Trophoblast cell (in vitro differentiated cells and primary cell): ENCODE data around the gene PRDM10.
"Not testable (repeated sequence)": the region's sequence is repeated elsewhere in the genome, so short reads cannot be mapped to it uniquely, and the experiment has no call there.

Source experiments
- DNase-seq, 2 donors: peaks; one replicate each; pipeline ENCODE4 v3.0.0-alpha.2; 2016
- H2AFZ ChIP-seq: 2 replicates; pipeline ENCODE4 v1.6.1; 2013; ENCODE audit warnings: low read length, moderate library complexity, mild to moderate bottlenecking; ENCODE audit not compliant: insufficient read depth, poor library complexity
- H2AK5ac ChIP-seq: 2 replicates; pipeline ENCODE4 v1.6.1; 2013; ENCODE audit warnings: mild to moderate bottlenecking, low read length
- H2BK120ac ChIP-seq: 2 replicates; pipeline ENCODE4 v1.6.1; 2013; ENCODE audit warnings: low read length, mild to moderate bottlenecking, moderate library complexity; ENCODE audit not compliant: insufficient read depth, poor library complexity
- H2BK12ac ChIP-seq: 2 replicates; pipeline ENCODE4 v1.6.1; 2013; ENCODE audit warnings: mild to moderate bottlenecking, low read length, moderate library complexity
- H2BK5ac ChIP-seq: 2 replicates; pipeline ENCODE4 v1.6.1; 2013; ENCODE audit warnings: low read length, low read depth, moderate library complexity, mild to moderate bottlenecking; ENCODE audit not compliant: poor library complexity
- H3K14ac ChIP-seq: 2 replicates; pipeline ENCODE4 v1.6.1; 2013; ENCODE audit warnings: mild to moderate bottlenecking, low read length
- H3K18ac ChIP-seq: 2 replicates; pipeline ENCODE4 v1.6.1; 2013; ENCODE audit warnings: mild to moderate bottlenecking, low read length
- H3K23ac ChIP-seq: 2 replicates; pipeline ENCODE4 v1.6.1; 2013; ENCODE audit warnings: low read length
- H3K27ac ChIP-seq: 2 replicates; pipeline ENCODE4 v1.5.1; 2013; ENCODE audit warnings: low read depth, mild to moderate bottlenecking, inconsistent platforms, low read length, moderate library complexity
- H3K27me3 ChIP-seq: 2 replicates; pipeline ENCODE4 v1.6.1; 2013; ENCODE audit warnings: inconsistent platforms, mild to moderate bottlenecking, low read length, moderate library complexity; ENCODE audit not compliant: insufficient read depth
- H3K36me3 ChIP-seq, 2 experiments: 1 replicate in 1 of 2; 2 replicates in 1 of 2; pipeline ENCODE4 v1.6.1; 2013; ENCODE audit warnings: low read length in 2 of 2, mild to moderate bottlenecking in 2 of 2, moderate library complexity in 1 of 2; ENCODE audit not compliant: insufficient read depth in 2 of 2, control insufficient read depth in 1 of 2
- H3K4ac ChIP-seq: 2 replicates; pipeline ENCODE4 v1.6.1; 2013; ENCODE audit warnings: low read depth, mild to moderate bottlenecking, low read length, moderate library complexity
- H3K4me1 ChIP-seq, 2 experiments: 1 replicate in 1 of 2; 2 replicates in 1 of 2; pipeline ENCODE4 v1.6.1; 2013; ENCODE audit warnings: low read length in 2 of 2, mild to moderate bottlenecking in 2 of 2, moderate library complexity in 1 of 2; ENCODE audit not compliant: insufficient read depth in 2 of 2, control insufficient read depth in 1 of 2
- H3K4me2 ChIP-seq: 2 replicates; pipeline ENCODE4 v1.6.1; 2013; ENCODE audit warnings: inconsistent platforms, mild to moderate bottlenecking, low read length, moderate library complexity
- H3K4me3 ChIP-seq: 2 replicates; pipeline ENCODE4 v1.5.1; 2013; ENCODE audit warnings: mild to moderate bottlenecking, low read depth, low read length, inconsistent platforms
- H3K79me1 ChIP-seq: one replicate; pipeline ENCODE4 v1.6.1; 2013; ENCODE audit warnings: low read length
- H3K79me2 ChIP-seq: 2 replicates; pipeline ENCODE4 v1.6.1; 2013; ENCODE audit warnings: low read length, mild to moderate bottlenecking; ENCODE audit not compliant: control insufficient read depth, insufficient read depth, poor library complexity
- H3K9ac ChIP-seq: 2 replicates; pipeline ENCODE4 v1.6.1; 2013; ENCODE audit warnings: mild to moderate bottlenecking, low read length
- H3K9me3 ChIP-seq: 2 replicates; pipeline ENCODE4 v1.6.1; 2013; ENCODE audit warnings: low read depth, mild to moderate bottlenecking, control low read depth, inconsistent platforms, low read length; ENCODE audit not compliant: insufficient read depth
- H4K12ac ChIP-seq: 2 replicates; pipeline ENCODE4 v1.6.1; 2013; ENCODE audit warnings: low read depth, mild to moderate bottlenecking, low read length, moderate library complexity
- H4K8ac ChIP-seq: 2 replicates; pipeline ENCODE4 v1.6.1; 2013; ENCODE audit warnings: low read depth, mild to moderate bottlenecking, low read length, moderate library complexity
- H4K91ac ChIP-seq: one replicate; pipeline ENCODE4 v1.6.1; 2013; ENCODE audit warnings: low read depth, mild to moderate bottlenecking, low read length, moderate library complexity
- WGBS: extraction: QIAGEN DNeasy Blood & Tissue Kit; methylation state at CpG from one replicate; pipeline ENCODE4 v1.1.7; 2013; ENCODE audit warnings: missing lambda C conversion rate; ENCODE audit not compliant: insufficient read length, insufficient coverage; ENCODE audit errors: extremely low coverage; 5-methylcytosine and 5-hydroxymethylcytosine counted together

Gene PRDM10

GRCh38 chr11:129954703-129955102 is 47.9 kb downstream of the PRDM10 start:
- H2BK120ac ChIP-seq, H4K91ac ChIP-seq, H4K8ac ChIP-seq, DNase-seq, H3K4me3 ChIP-seq, H3K36me3 ChIP-seq, H3K9ac ChIP-seq, H2AK5ac ChIP-seq, H3K27ac ChIP-seq, H4K12ac ChIP-seq, H3K4me1 ChIP-seq, H3K18ac ChIP-seq, H3K27me3 ChIP-seq, H3K23ac ChIP-seq, H2AFZ ChIP-seq, H3K79me2 ChIP-seq, H3K14ac ChIP-seq, H3K79me1 ChIP-seq, H2BK12ac ChIP-seq, H3K4me2 ChIP-seq, H3K9me3 ChIP-seq, H3K4ac ChIP-seq, H2BK5ac ChIP-seq: not testable (repeated sequence)
- WGBS: no CpG with 5 or more reads among the region's 1 CpG

GRCh38 chr11:129951866-129952262 is 50.8 kb downstream of the PRDM10 start:
- Histone ChIP-seq H3K27me3 (no peaks in the 10 kb centered on the region), H3K36me3 (peaks cover 8 to 11% of the 10 kb centered on the region in 2 experiments), H4K12ac (no peak overlapping the region), H2AFZ (no peak overlapping the region), H3K79me1 (no peaks in the 10 kb centered on the region), H2BK5ac (no peak overlapping the region), H3K4me1 (no peaks in the 10 kb centered on the region), H3K4ac (no peak overlapping the region), H4K8ac (no peak overlapping the region), H2BK12ac (no peak overlapping the region), H2BK120ac (no peak overlapping the region), H3K18ac (no peak overlapping the region), H3K9me3 (no peaks in the 10 kb centered on the region), H4K91ac (no peak overlapping the region), H3K4me2 (no peak overlapping the region), H3K23ac (no peak overlapping the region), H3K4me3 (no peak overlapping the region), H3K9ac (no peak overlapping the region), H3K14ac (no peak overlapping the region), H3K79me2 (no peaks in the 10 kb centered on the region), H3K27ac (no peak overlapping the region), H2AK5ac (no peak overlapping the region)
- WGBS: no CpG with 5 or more reads among the region's 1 CpG
- DNase-seq: no peak

- H3K23ac ChIP-seq: no peak overlapping the region
- H3K18ac ChIP-seq: no peak overlapping the region
- no peak overlapping the region for H3K4me2 ChIP-seq
- H3K4me3 ChIP-seq: no peak overlapping the region
- no peak for DNase-seq
- no peak overlapping the region for H3K4ac ChIP-seq
- no peak overlapping the region for H3K9ac ChIP-seq
- no peaks in the 10 kb centered on the region for H3K79me1 ChIP-seq
- H2BK12ac ChIP-seq: no peak overlapping the region
- H3K4me1 ChIP-seq: no peaks in the 10 kb centered on the region
- no peak overlapping the region for H3K14ac ChIP-seq
- no peaks in the 10 kb centered on the region for H3K79me2 ChIP-seq
- no peak overlapping the region for H2BK5ac ChIP-seq
- H2AK5ac ChIP-seq: no peak overlapping the region
- H3K27me3 ChIP-seq: no peaks in the 10 kb centered on the region
- H3K36me3 ChIP-seq: peaks cover 13% of the 10 kb centered on the region in 2 experiments
- H2AFZ ChIP-seq: no peak overlapping the region
- no peak overlapping the region for H4K91ac ChIP-seq
- H3K27ac ChIP-seq: no peak overlapping the region
- H3K9me3 ChIP-seq: no peaks in the 10 kb centered on the region
- no peak overlapping the region for H2BK120ac ChIP-seq
- WGBS: no CpG with 5 or more reads among the region's 10 CpGs
- no peak overlapping the region for H4K12ac ChIP-seq
- H4K8ac ChIP-seq: no peak overlapping the region
These were observed 51.3 kb downstream of the PRDM10 start for GRCh38 chr11:129951201-129951865.

- H3K79me1 ChIP-seq: no peaks in the 10 kb centered on the region
- no peak overlapping the region for H3K4me2 ChIP-seq
- H2BK120ac ChIP-seq: no peak overlapping the region
- H3K4me1 ChIP-seq: no peaks in the 10 kb centered on the region
- no peak overlapping the region for H4K8ac ChIP-seq
- H3K14ac ChIP-seq: no peak overlapping the region
- no peaks in the 10 kb centered on the region for H3K9me3 ChIP-seq
- DNase-seq: no peak
- no peak overlapping the region for H4K12ac ChIP-seq
- H3K4me3 ChIP-seq: no peak overlapping the region
- H3K36me3 ChIP-seq: peaks cover 12 to 16% of the 10 kb centered on the region in 2 experiments
- no peak overlapping the region for H3K27ac ChIP-seq
- no peaks in the 10 kb centered on the region for H3K27me3 ChIP-seq
- no peak overlapping the region for H3K18ac ChIP-seq
- no peak overlapping the region for H2AK5ac ChIP-seq
- H3K4ac ChIP-seq: no peak overlapping the region
- H4K91ac ChIP-seq: no peak overlapping the region
- no peak overlapping the region for H2BK5ac ChIP-seq
- H2BK12ac ChIP-seq: no peak overlapping the region
- H2AFZ ChIP-seq: no peak overlapping the region
- H3K9ac ChIP-seq: no peak overlapping the region
- no peaks in the 10 kb centered on the region for H3K79me2 ChIP-seq
- no CpG with 5 or more reads among the region's 17 CpGs for WGBS
- no peak overlapping the region for H3K23ac ChIP-seq
These were observed 52.2 kb downstream of the PRDM10 start for GRCh38 chr11:129950101-129951091.
